Sciatic nerve (tissue), 2 donors: Measurements from ENCODE around the gene PSEN2. TPM values are rescaled to one million over a fixed set of nuclear protein-coding genes. Genes with fewer than 3 reads are reported as not detected.
"Not testable (repeated sequence)": the region's sequence is repeated elsewhere in the genome, so short reads cannot be mapped to it uniquely, and the experiment has no call there.

Source experiments
- ATAC-seq: fragments of 200-7000 bp; cut with Tn5 transposase; one replicate; pipeline ENCODE4 v1.9.1; 2020; ENCODE audit warnings: mild to moderate bottlenecking, moderate library complexity
- DNase-seq: peaks from one replicate; pipeline ENCODE4 v3.0.0-alpha.2; 2020; ENCODE audit warnings: low spot score
- intact Hi-C: fragments of 100-400 bp; cut with DNase I; formaldehyde crosslinking; loops from one replicate; pipeline ENCODE4 v1.14.2; 2022
- total RNA-seq: library from RNA; stranded (reverse); fragmentation: NEBNext Ultra II Directional; extraction: Animal tissue kit (Norgen Biotek cat#: 25700); gene quantifications from one replicate; pipeline ENCODE4 v1.2.1, GENCODE V29; 2021
- donor health status: DM: no; HTN: no; CAD: no.
- donor health status: DM: no; HTN: no; CAD: no.

Gene PSEN2
- total RNA-seq, 1 donor from 2014 or later: 12.5 TPM

- DNase-seq (no peak), ATAC-seq (no peak)
- intact Hi-C loops: no loop called here
Observed at GRCh38 chr1:226902601-226903000, 32.2 kb downstream of the PSEN2 start.

GRCh38 chr1:226903819-226904716 is 33.7 kb downstream of the PSEN2 start:
- ATAC-seq (peak; percentile 87), DNase-seq (peak; percentile 74)
- intact Hi-C loops: no loop called here

- intact Hi-C loops: no loop called here
- DNase-seq (no peak), ATAC-seq (no peak)
Observed at GRCh38 chr1:226904772-226905171, 34.4 kb downstream of the PSEN2 start.

GRCh38 chr1:226908419-226908818 is 38.0 kb downstream of the PSEN2 start:
- ATAC-seq (no peak), DNase-seq (no peak)
- intact Hi-C loops: no loop called here

- DNase-seq (no peak), ATAC-seq (peak; percentile 62)
- intact Hi-C loops: no loop called here
Observed at GRCh38 chr1:226908913-226909312, 38.5 kb downstream of the PSEN2 start.

GRCh38 chr1:226912587-226913176 is 42.3 kb downstream of the PSEN2 start:
- intact Hi-C loops: no loop called here
- no peak for DNase-seq
- peak; percentile 53 for ATAC-seq

GRCh38 chr1:226915672-226915995 is 45.2 kb downstream of the PSEN2 start:
- intact Hi-C loops: no loop called here
- DNase-seq (no peak), ATAC-seq (no peak)

- DNase-seq (no peak), ATAC-seq (no peak)
- intact Hi-C loops: no loop called here
Observed at GRCh38 chr1:226916497-226916896, 46.1 kb downstream of the PSEN2 start.

GRCh38 chr1:226919587-226919986 is 49.2 kb downstream of the PSEN2 start:
- ATAC-seq: no peak

GRCh38 chr1:226919995-226920394 is 49.6 kb downstream of the PSEN2 start:
- DNase-seq (no peak), ATAC-seq (no peak)
- intact Hi-C loops: no loop called here

More at GRCh38 chr1:226919587-226919986, 49.2 kb downstream of the PSEN2 start:
- intact Hi-C loops: no loop called here
- no peak for DNase-seq

GRCh38 chr1:226920446-226920894 is 50.1 kb downstream of the PSEN2 start:
- peak; percentile 48 for ATAC-seq
- intact Hi-C loops: no loop called here
- no peak for DNase-seq

- no peak for ATAC-seq
- DNase-seq: no peak
- intact Hi-C loops: no loop called here
Observed at GRCh38 chr1:226921504-226921903, 51.1 kb downstream of the PSEN2 start.

GRCh38 chr1:226929260-226930111 is 59.1 kb downstream of the PSEN2 start:
- ATAC-seq, DNase-seq, intact Hi-C loops: not testable (repeated sequence)

- intact Hi-C loops: no loop called here
- DNase-seq (no peak), ATAC-seq (no peak)
Observed at GRCh38 chr1:226934483-226935237, 64.2 kb downstream of the PSEN2 start.

GRCh38 chr1:226937940-226938725 is 67.7 kb downstream of the PSEN2 start:
- ATAC-seq (no peak), DNase-seq (no peak)
- intact Hi-C loops: no loop called here

- intact Hi-C loops: no loop called here
- ATAC-seq (peak; percentile 1), DNase-seq (no peak)
Observed at GRCh38 chr1:226938903-226939437, 68.6 kb downstream of the PSEN2 start.

- intact Hi-C loops: no loop called here
- peak; percentile 83 for DNase-seq
- peak; percentile 59 for ATAC-seq
Observed at GRCh38 chr1:226939438-226940028, 69.1 kb downstream of the PSEN2 start.
